ENCODE measurements around the gene ZNF532.

GRCh38 chr18:58831606-58832005 lies 33.1 kb upstream of the ZNF532 start:
- TF ChIP-seq CTCF (conservative IDR thresholded peaks at IDR 0.05; ENCODE audit: low read length) (no peak), EZH2phosphoT487 (IDR thresholded peaks at IDR 0.05; ENCODE audit: borderline replicate concordance) (no peak)
